CD4-positive, alpha-beta T cell (primary cell): ENCODE data around the gene SEPTIN1. TPM values are rescaled to one million over a fixed set of nuclear protein-coding genes. Genes with fewer than 3 reads are reported as not detected.

ENCODE experiments used
- ATAC-seq: fragments of 200-7000 bp; cut with Tn5 transposase; one replicate; pipeline ENCODE4 v1.10.0; 2022; ENCODE audit warnings: mild to moderate bottlenecking; ENCODE audit not compliant: poor library complexity
- CTCF ChIA-PET: fragments of 350-600 bp; sonication (Branson Sonifier 250); formaldehyde crosslinking; loops from one replicate; lab custom pipeline; 2021; ENCODE audit warnings: antibody characterized with exemption, inconsistent platforms; lab: Charles Lee
- POLR2A ChIA-PET: fragments of 350-600 bp; sonication (Branson Sonifier 250); formaldehyde crosslinking; loops from one replicate; lab custom pipeline; 2021; ENCODE audit warnings: antibody characterized with exemption, inconsistent platforms; lab: Charles Lee
- DNase-seq, 14 experiments: peaks; one replicate each; pipeline ENCODE4 v3.0.0-alpha.2; 2013 to 2020; ENCODE audit warnings: mixed read lengths in 2 of 14
- H3K27ac ChIP-seq, 2 donors: one replicate each; pipeline versions ENCODE4 v1.5.1 to v1.7.0; 2013; ENCODE audit warnings: low read length in 2 of 2, low read depth in 1 of 2, mild to moderate bottlenecking in 1 of 2
- H3K27me3 ChIP-seq, 2 experiments: 1 replicate in 1 of 2; 2 replicates in 1 of 2; pipeline versions ENCODE4 v1.6.1 to v1.7.0; 2013; ENCODE audit warnings: low read length in 2 of 2, control low read depth in 1 of 2, mild to moderate bottlenecking in 1 of 2, moderate library complexity in 1 of 2; ENCODE audit not compliant: insufficient read depth in 2 of 2, control insufficient read depth in 1 of 2
- H3K36me3 ChIP-seq: one replicate; pipeline ENCODE4 v1.6.1; 2013; ENCODE audit warnings: low read length, control low read depth; ENCODE audit not compliant: insufficient read depth
- H3K4me1 ChIP-seq: one replicate; pipeline ENCODE4 v1.6.1; 2013; ENCODE audit warnings: low read length, control low read depth; ENCODE audit not compliant: insufficient read depth
- H3K4me3 ChIP-seq: one replicate; pipeline ENCODE4 v1.5.1; 2013; ENCODE audit warnings: mild to moderate bottlenecking, low read length, moderate library complexity
- H3K9me3 ChIP-seq, 2 experiments: 1 replicate in 1 of 2; 2 replicates in 1 of 2; pipeline versions ENCODE4 v1.6.1 to v1.7.0; 2013; ENCODE audit warnings: low read length in 2 of 2, mild to moderate bottlenecking in 2 of 2, control low read depth in 1 of 2, moderate library complexity in 1 of 2; ENCODE audit not compliant: control insufficient read depth in 1 of 2, insufficient read depth in 1 of 2
- H3K27ac Mint-ChIP-seq: one replicate; pipeline ENCODE4 v1.8.0; 2020; ENCODE audit warnings: mixed read lengths
- H3K27me3 Mint-ChIP-seq: one replicate; pipeline ENCODE4 v1.8.0; 2021; ENCODE audit warnings: mixed read lengths
- H3K36me3 Mint-ChIP-seq: one replicate; pipeline ENCODE4 v1.8.0; 2021; ENCODE audit warnings: low read depth, mixed read lengths
- H3K4me1 Mint-ChIP-seq: one replicate; pipeline ENCODE4 v1.8.0; 2021; ENCODE audit warnings: low read depth, mixed read lengths
- H3K4me3 Mint-ChIP-seq: one replicate; pipeline ENCODE4 v1.8.0; 2020; ENCODE audit warnings: mild to moderate bottlenecking, mixed read lengths
- H3K9me3 Mint-ChIP-seq: one replicate; pipeline ENCODE4 v1.8.0; 2020; ENCODE audit warnings: mixed read lengths
- CTCF ChIP-seq: fragments of 200-600 bp; IDR thresholded peaks from one replicate; pipeline ENCODE4 v1.8.0; 2022; ENCODE audit warnings: antibody characterized with exemption, mild to moderate bottlenecking
- intact Hi-C, 2 experiments: fragments of 100-400 bp; cut with DNase I in 1 of 2; cut with micrococcal nuclease in 1 of 2; formaldehyde crosslinking; loops; one replicate each; pipeline versions ENCODE4 v1.15.1 to v1.9.0; 2023 to 2025; cut with DNase I, micrococcal nuclease
- total RNA-seq, 174 experiments: library from RNA in 2 of 174; stranded (reverse) in 2 of 174; gene quantifications; one replicate each; pipeline ENCODE4 v1.2.3 and lab custom pipeline; 2021 to 2026

SEPTIN1 gene
- total RNA-seq, 2 experiments from 2014 or later = 161 to 163 TPM

GRCh38 chr16:30421010-30421409 is 38.6 kb upstream of the SEPTIN1 start:
- intact Hi-C loops = loop anchor here in 1 of 2 experiments (10.0 kb wide), 1 partner anchor 274 kb away; the partner anchor contains the start of gene SRCAP
- Mint-ChIP-seq H3K27ac (peak overlapping the region; percentile 31), H3K4me3 (peak overlapping the region; percentile 46), H3K27me3 (no peaks in the 10 kb centered on the region), H3K36me3 (peaks cover 48% of the 10 kb centered on the region), H3K9me3 (no peaks in the 10 kb centered on the region), H3K4me1 (peaks cover 16% of the 10 kb centered on the region)
- Histone ChIP-seq H3K4me3 (no peak overlapping the region), H3K27ac (no peak overlapping the region), H3K27me3 (no peaks in the 10 kb centered on the region), H3K9me3 (no peaks in the 10 kb centered on the region), H3K36me3 (peaks cover 29% of the 10 kb centered on the region), H3K4me1 (peaks cover 16% of the 10 kb centered on the region)
- no peak for ATAC-seq
- no peak for TF ChIP-seq CTCF
- POLR2A ChIA-PET = interaction anchor here (0.9 to 1.1 kb wide), 3 partner anchors 9 to 38 kb away, joined by 3 read pairs; partner anchors contain the start of genes DCTPP1 and ZNF771
- DNase-seq = no peak
- CTCF ChIA-PET = interaction anchor here (1.9 kb wide), 1 partner anchor 9 kb away, joined by 6 read pairs; the partner anchor contains the start of gene DCTPP1

GRCh38 chr16:30418350-30419181 is 36.2 kb upstream of the SEPTIN1 start:
- DNase-seq (peak in 1 of 14 experiments; percentile 33), ATAC-seq (no peak)
- no peaks in the 10 kb centered on the region for H3K27me3 ChIP-seq
- intact Hi-C loops = loop anchor here in 1 of 2 experiments (10.0 kb wide), 2 partner anchors 324 to 354 kb away; partner anchors contain the start of genes ALDOA, TBX6 and YPEL3
- peaks cover 16% of the 10 kb centered on the region for H3K4me1 ChIP-seq
- ChIA-PET CTCF (interaction anchor here (0.7 to 2.3 kb wide), 8 partner anchors 9 to 276 kb away, joined by 3 to 13 read pairs (median 4); partner anchors contain the start of genes DCTPP1, ZNF48 and ZNF771), POLR2A (interaction anchor here (0.5 to 4.9 kb wide), 54 partner anchors 8 to 767 kb away, joined by 3 to 119 read pairs (median 6); partner anchors contain the start of genes ALDOA, CD2BP2, CORO1A and DCTPP1)
- H3K36me3 ChIP-seq = peaks cover 15% of the 10 kb centered on the region
- peaks cover 34% of the 10 kb centered on the region for H3K36me3 Mint-ChIP-seq
- no peaks in the 10 kb centered on the region for H3K9me3 ChIP-seq
- no peaks in the 10 kb centered on the region for H3K27me3 Mint-ChIP-seq
- H3K27ac ChIP-seq = peak overlapping the region; percentile 73
- H3K4me3 ChIP-seq = peak overlapping the region; percentile 53
- peak overlapping the region; percentile 86 for H3K27ac Mint-ChIP-seq
- no peaks in the 10 kb centered on the region for H3K9me3 Mint-ChIP-seq
- peak overlapping the region; percentile 72 for H3K4me3 Mint-ChIP-seq
- no peak for TF ChIP-seq CTCF
- peaks cover 21% of the 10 kb centered on the region for H3K4me1 Mint-ChIP-seq

GRCh38 chr16:30417529-30418349 is 35.4 kb upstream of the SEPTIN1 start:
- peak; percentile 85 for ATAC-seq
- H3K36me3 ChIP-seq = peaks cover 11% of the 10 kb centered on the region
- peaks cover 21% of the 10 kb centered on the region for H3K4me1 Mint-ChIP-seq
- ChIA-PET CTCF (interaction anchor here (0.7 to 2.3 kb wide), 9 partner anchors 8 to 275 kb away, joined by 3 to 13 read pairs (median 3); partner anchors contain the start of genes DCTPP1, ZNF48 and ZNF771), POLR2A (interaction anchor here (0.5 to 4.9 kb wide), 64 partner anchors 9 to 766 kb away, joined by 3 to 119 read pairs (median 6); partner anchors contain the start of genes ALDOA, CD2BP2, CORO1A and DCTPP1)
- intact Hi-C loops = loop anchor here in 1 of 2 experiments (1.0 to 10.0 kb wide), 3 partner anchors 294 to 353 kb away; partner anchors contain the start of genes ALDOA, MAPK3, TBX6 and YPEL3
- peaks cover 26% of the 10 kb centered on the region for H3K36me3 Mint-ChIP-seq
- no peaks in the 10 kb centered on the region for H3K9me3 Mint-ChIP-seq
- DNase-seq = peak; percentile 77 to 98 (median 88)
- TF ChIP-seq CTCF = no peak
- H3K27ac ChIP-seq = peak overlapping the region; percentile 73
- H3K4me3 ChIP-seq = peak overlapping the region; percentile 53
- no peaks in the 10 kb centered on the region for H3K27me3 ChIP-seq
- peak overlapping the region; percentile 86 for H3K27ac Mint-ChIP-seq
- no peaks in the 10 kb centered on the region for H3K27me3 Mint-ChIP-seq
- H3K9me3 ChIP-seq = no peaks in the 10 kb centered on the region
- peak overlapping the region; percentile 80 for H3K4me3 Mint-ChIP-seq
- peaks cover 16% of the 10 kb centered on the region for H3K4me1 ChIP-seq
